GM12878 (cell line): Measurements from ENCODE around the gene CNN2. TPM values are rescaled to one million over a fixed set of nuclear protein-coding genes. Genes with fewer than 3 reads are reported as not detected.
A peak's percentile ranks its signal among the peaks of the same experiment; 100 is the strongest.

Source experiments
- ATAC-seq: fragments of 200-7000 bp; cut with Tn5 transposase; 3 replicates; pipeline ENCODE4 v1.9.1; 2020; ENCODE audit warnings: mild to moderate bottlenecking, moderate library complexity
- BruUV-seq: library from RNA; stranded (reverse); fragments of 400-500 nt; replicated peaks from 2 replicates; lab custom pipeline; 2021; lab: Mats Ljungman, UMichigan
- CTCF ChIA-PET: fragments of 300-600 bp; sonication (Branson Sonifier 250); formaldehyde crosslinking; extraction: SDS; loops from one replicate; lab custom pipeline; 2021; ENCODE audit warnings: inconsistent platforms; lab: Yijun Ruan, JAX
- POLR2A ChIA-PET: fragments of 350-600 bp; formaldehyde crosslinking; extraction: SDS; loops from one replicate; lab custom pipeline; 2021; ENCODE audit warnings: inconsistent platforms; lab: Charles Lee
- RAD21 ChIA-PET: fragments of 300-600 bp; sonication (Branson Sonifier 250); formaldehyde crosslinking; loops from one replicate; lab custom pipeline; 2023; ENCODE audit warnings: antibody characterized with exemption; ENCODE audit not compliant: unreplicated experiment; lab: Charles Lee
- SMC1A ChIA-PET: fragments of 300-600 bp; sonication (Branson Sonifier 250); formaldehyde crosslinking; loops from one replicate; lab custom pipeline; 2023; ENCODE audit not compliant: unreplicated experiment, uncharacterized antibody; lab: Charles Lee
- DNase-seq: peaks from one replicate; pipeline ENCODE4 v3.0.0-alpha.2; 2011; ENCODE audit warnings: low read depth, low spot score
- FAIRE-seq: peaks from 3 replicates; lab custom pipeline; 2011; peaks lifted over from hg19 to GRCh38; lab: Jason Lieb, UNC
- H2AFZ ChIP-seq: 2 replicates; pipeline ENCODE4 v1.6.0; 2011; ENCODE audit warnings: low read depth, low read length, control low read depth; ENCODE audit not compliant: control insufficient read depth
- H3K27ac ChIP-seq: 2 replicates; pipeline ENCODE4 v1.5.1; 2011; ENCODE audit warnings: control low read depth; ENCODE audit not compliant: control insufficient read depth, insufficient read depth
- H3K27me3 ChIP-seq, 2 experiments: replicated peaks in 1 of 2; 2 replicates each; pipeline versions ENCODE4 v1.6.0 to v1.6.1; 2011; ENCODE audit warnings: low read length in 1 of 2; ENCODE audit not compliant: control insufficient read depth in 2 of 2, insufficient read depth in 2 of 2
- H3K36me3 ChIP-seq, 2 experiments: 2 replicates each; pipeline ENCODE4 v1.5.1; 2011; ENCODE audit warnings: low read length in 1 of 2; ENCODE audit not compliant: control insufficient read depth in 2 of 2, insufficient read depth in 2 of 2
- H3K4me1 ChIP-seq: 2 replicates; pipeline ENCODE4 v1.6.1; 2011; ENCODE audit warnings: mild to moderate bottlenecking, low read length, moderate library complexity, mixed read lengths; ENCODE audit not compliant: control insufficient read depth, insufficient read depth
- H3K4me2 ChIP-seq: 2 replicates; pipeline ENCODE4 v1.6.0; 2011; ENCODE audit warnings: control low read depth; ENCODE audit not compliant: control insufficient read depth, insufficient read depth
- H3K4me3 ChIP-seq: fragments of 200-600 bp; sonication (generic); 2 replicates; pipeline ENCODE4 v1.5.1; 2016
- H3K79me2 ChIP-seq: 2 replicates; pipeline ENCODE4 v1.6.0; 2011; ENCODE audit warnings: low read length; ENCODE audit not compliant: control insufficient read depth, insufficient read depth
- H3K9ac ChIP-seq: 2 replicates; pipeline ENCODE4 v1.8.0; 2011; ENCODE audit warnings: low read length, control low read depth, mixed read lengths; ENCODE audit not compliant: control insufficient read depth, insufficient read depth
- H3K9me3 ChIP-seq: replicated peaks from 3 replicates; pipeline ENCODE4 v1.5.1; 2011; ENCODE audit warnings: mild to moderate bottlenecking, low read length; ENCODE audit not compliant: control insufficient read depth, insufficient read depth
- H4K20me1 ChIP-seq: 2 replicates; pipeline ENCODE4 v1.6.0; 2011; ENCODE audit not compliant: control insufficient read depth, insufficient read depth
- EGR1 ChIP-seq, 2 experiments: IDR thresholded peaks; 1 replicate in 1 of 2; 2 replicates in 1 of 2; pipeline ENCODE4 v1.6.1; 2011 to 2012; ENCODE audit warnings: low read depth in 2 of 2, low read length in 2 of 2, borderline replicate concordance in 1 of 2, mild to moderate bottlenecking in 1 of 2, moderate library complexity in 1 of 2
- FOXK2 ChIP-seq: fragments of 450-650 bp; IDR thresholded peaks from 2 replicates; pipeline ENCODE4 v1.6.1; 2017; ENCODE audit warnings: mild to moderate bottlenecking, moderate library complexity
- GABPA ChIP-seq: IDR thresholded peaks from 2 replicates; pipeline ENCODE4 v1.6.1; 2014; ENCODE audit warnings: antibody characterized with exemption, low read depth, mild to moderate bottlenecking, inconsistent platforms
- GATAD2B ChIP-seq: fragments of 450-650 bp; conservative IDR thresholded peaks from 2 replicates; pipeline ENCODE4 v1.6.1; 2017; ENCODE audit warnings: low read depth, mild to moderate bottlenecking, moderate library complexity
- IKZF1 ChIP-seq: fragments of 450-650 bp; conservative IDR thresholded peaks from 2 replicates; pipeline ENCODE4 v1.6.1; 2017; ENCODE audit warnings: antibody characterized with exemption, mild to moderate bottlenecking
- NRF1 ChIP-seq: conservative IDR thresholded peaks from 2 replicates; pipeline ENCODE4 v1.6.1; 2011; ENCODE audit warnings: mild to moderate bottlenecking, low read depth, low read length, improper control_type of control experiment
- RUNX3 ChIP-seq: IDR thresholded peaks from 2 replicates; pipeline ENCODE4 v1.6.1; 2012; ENCODE audit warnings: low read length, inconsistent platforms
- SMAD5 ChIP-seq: IDR thresholded peaks from 2 replicates; pipeline ENCODE4 v1.6.1; 2016; ENCODE audit warnings: antibody characterized with exemption, low read depth
- SUPT20H ChIP-seq: IDR thresholded peaks from 2 replicates; pipeline ENCODE4 v1.6.1; 2011; ENCODE audit warnings: low read depth, mild to moderate bottlenecking, low read length, moderate library complexity, borderline replicate concordance; ENCODE audit not compliant: control insufficient read depth
- ZNF384 ChIP-seq: IDR thresholded peaks from 2 replicates; pipeline ENCODE4 v1.6.1; 2012; ENCODE audit warnings: low read depth, mild to moderate bottlenecking, low read length, improper control_type of control experiment, borderline replicate concordance
- ZSCAN29 ChIP-seq: fragments of 450-650 bp; IDR thresholded peaks from 2 replicates; pipeline ENCODE4 v1.6.1; 2017; ENCODE audit warnings: mild to moderate bottlenecking, moderate library complexity
- WGBS: methylation state at CpG from one replicate; pipeline ENCODE4 v1.1.6; 2016; ENCODE audit warnings: low lambda C conversion rate; ENCODE audit not compliant: insufficient replicate concordance, insufficient coverage; ENCODE audit errors: missing lambda C conversion rate; 5-methylcytosine and 5-hydroxymethylcytosine counted together
- in situ Hi-C: fragments of 300-500 bp; cut with MboI; formaldehyde crosslinking; loops from 9 replicates; pipeline ENCODE4 v1.14.3; 2018; ENCODE audit warnings: mixed read lengths
- intact Hi-C: fragments of 100-400 bp; cut with micrococcal nuclease; formaldehyde crosslinking; loops from one replicate; pipeline ENCODE4 v1.14.2; 2022; ENCODE audit not compliant: unreplicated experiment
- polyA plus RNA-seq, 11 experiments: library from polyadenylated mRNA; depleted of rRNA in 4 of 11; unstranded in 6 of 11; stranded (reverse) in 5 of 11; fragments of >200 nt; fragmentation: Nextera tagmentation in 4 of 11; fragmentation: Illumina TruSeq in 1 of 11; extraction: Ambion mirVana in 4 of 11; extraction: Trizol in 1 of 11; gene quantifications; 1 replicate in 1 of 11; 2 replicates in 10 of 11; pipeline versions ENCODE4 v1.2.1 to v1.2.3, GENCODE V29; 2011 to 2016; ENCODE audit warnings: inconsistent platforms in 2 of 11, missing spikeins in 2 of 11, low read depth in 1 of 11
- total RNA-seq, 4 experiments: library from RNA; depleted of rRNA in 3 of 4; stranded (reverse); fragments of >200 nt in 3 of 4; fragmentation: Illumina TruSeq in 1 of 4; extraction: Trizol in 1 of 4; gene quantifications; 2 replicates each; pipeline versions ENCODE4 v1.2.1 to v1.2.3, GENCODE V29; 2013 to 2021

CNN2 gene
- total and polyA plus RNA-seq, 10 of the 15 experiments (the other 5 are each of a cell fraction or from before 2014, with no cell fraction given) = 34.7 to 311 (median 172) TPM

DNA sequence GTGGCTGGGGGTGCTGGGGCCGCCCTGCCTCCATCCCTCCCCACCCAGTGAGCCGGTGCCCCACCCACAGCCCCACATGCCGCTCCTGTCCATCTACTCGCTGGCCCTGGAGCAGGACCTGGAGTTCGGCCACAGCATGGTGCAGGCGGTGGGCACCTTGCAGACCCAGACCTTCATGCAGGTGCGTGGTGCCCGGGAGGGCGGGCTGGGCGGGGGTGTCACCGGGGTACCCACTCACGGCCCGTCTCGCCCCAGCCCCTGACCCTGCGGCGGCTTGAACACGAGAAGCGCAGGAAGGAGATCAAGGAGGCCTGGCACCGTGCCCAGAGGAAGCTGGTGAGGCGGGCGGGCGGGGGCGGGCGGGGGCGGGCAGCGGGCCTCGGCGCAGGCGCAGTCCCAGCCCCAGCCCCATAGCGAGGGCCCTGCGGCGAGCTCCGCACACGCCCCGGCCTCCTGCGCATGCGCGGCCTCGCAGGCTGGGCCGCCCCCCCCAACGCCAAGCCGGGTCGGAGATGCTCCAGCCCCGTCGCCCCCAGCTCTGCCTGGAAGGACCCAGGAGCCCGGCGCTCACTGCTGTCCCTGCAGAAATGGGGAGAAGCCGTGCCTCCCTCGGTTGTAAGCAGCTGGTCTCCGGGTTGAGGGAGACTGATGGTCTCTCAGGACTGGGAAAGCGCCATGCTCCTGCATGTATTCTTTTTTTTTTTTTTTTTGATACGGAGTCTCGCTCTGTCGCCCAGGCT is 48.3 kb downstream of the CNN2 start:
- Histone ChIP-seq H2AFZ (peak overlapping the region; percentile 24), H3K4me2 (peak overlapping the region; percentile 69), H3K36me3 (peaks cover 25 to 31% of the 10 kb centered on the region in 2 experiments), H3K27me3 (no peaks in the 10 kb centered on the region), H3K27ac (no peak overlapping the region; the same call in 1 of the 2 replicates), H3K4me3 (peak overlapping the region; percentile 74; the same call in 1 of the 2 replicates), H3K9me3 (no peaks in the 10 kb centered on the region; the same call in 2 of the 3 replicates), H4K20me1 (no peaks in the 10 kb centered on the region), H3K4me1 (peaks cover 32% of the 10 kb centered on the region), H3K9ac (no peak overlapping the region), H3K79me2 (peaks cover 28% of the 10 kb centered on the region)
- CTCF ChIA-PET = interaction anchor here (2.2 to 2.6 kb wide), 2 partner anchors 10 to 28 kb away, joined by 6 to 11 read pairs; partner anchors contain the start of gene GPX4
- TF ChIP-seq GATAD2B (no peak), ZSCAN29 (no peak), FOXK2 (no peak), ZNF384 (peak; percentile 29; the same call in 1 of the 2 replicates), IKZF1 (0 out of 2 replicates have a peak, but pooled peaks have one; percentile 19), EGR1 (IDR thresholded peaks at IDR 0.05; ENCODE audit: borderline replicate concordance in 1 of 2, low read depth in 2 of 2, low read length in 2 of 2) (peak in 1 of 2 experiments; percentile 81; a peak in 2 of 3 replicates), SUPT20H (no peak), NRF1 (peak; percentile 56; the same call in 1 of the 2 replicates), RUNX3 (no peak), SMAD5 (no peak), GABPA (no peak)
- ATAC-seq (peak; percentile 41), DNase-seq (no peak), FAIRE-seq (no peak)
- intact Hi-C loops = no loop called here
- POLR2A ChIA-PET = interaction anchor here (0.6 to 3.8 kb wide), 7 partner anchors 8 to 111 kb away, joined by 3 to 25 read pairs (median 10); partner anchors contain the start of genes ARHGAP45 and GPX4
- in situ Hi-C loops = no loop called here
- WGBS = under 1% methylated on average over 39 of the region's 54 CpGs
- no TSS peak for BruUV-seq
- RAD21 ChIA-PET = interaction anchor here (0.7 to 3.1 kb wide), 7 partner anchors 7 to 119 kb away, joined by 3 to 18 read pairs (median 4); partner anchors contain the start of genes ABCA7 and ARHGAP45
- SMC1A ChIA-PET = interaction anchor here (1.8 to 3.4 kb wide), 3 partner anchors 10 to 22 kb away, joined by 4 to 14 read pairs (median 11); no protein-coding TSS in a partner anchor
